Measurements from ENCODE around the gene GAREM1. TPM values are rescaled to one million over a fixed set of nuclear protein-coding genes. Genes with fewer than 3 reads are reported as not detected.

GAREM1 gene
- total RNA-seq, 1 experiment from 2014 or later: 11.1 TPM

- H4K20me1 ChIP-seq (ENCODE audit: insufficient read depth): no peaks in the 10 kb centered on the region
- H3K27ac ChIP-seq (ENCODE audit: low read depth, low read length): no peak overlapping the region
- H3K4me2 ChIP-seq (ENCODE audit: low read length): no peak overlapping the region
- H3K9ac ChIP-seq (ENCODE audit: low read length): no peak overlapping the region
- H3K36me3 ChIP-seq (ENCODE audit: control insufficient read depth in 1 of 2, insufficient read depth in 2 of 2, low read length in 2 of 2): no peaks in the 10 kb centered on the region
- DNase-seq (ENCODE audit: low read depth, low spot score) (no peak), ATAC-seq (no peak)
- no peak for TF ChIP-seq ZBTB33 (IDR thresholded peaks at IDR 0.05; ENCODE audit: extremely low read depth, insufficient replicate concordance, low read length)
- no peak for TF ChIP-seq SIN3A (IDR thresholded peaks at IDR 0.05; ENCODE audit: low read depth)
- no peak for TF ChIP-seq EZH2phosphoT487 (IDR thresholded peaks at IDR 0.05; ENCODE audit: borderline replicate concordance)
- TF ChIP-seq POLR2AphosphoS5 (IDR thresholded peaks at IDR 0.05; ENCODE audit: low read depth, low read length): no peak
- no peak for TF ChIP-seq FOSL1 (IDR thresholded peaks at IDR 0.05; ENCODE audit: low read depth)
- TF ChIP-seq MAX (IDR thresholded peaks at IDR 0.05): no peak
- TF ChIP-seq YY1 (IDR thresholded peaks at IDR 0.05; ENCODE audit: extremely low read depth, insufficient replicate concordance, low read depth, low read length): no peak
- TF ChIP-seq CBX3 (IDR thresholded peaks at IDR 0.05; ENCODE audit: low read depth): no peak
- TF ChIP-seq TCF7L2 (IDR thresholded peaks at IDR 0.05; ENCODE audit: borderline replicate concordance, extremely low read depth, insufficient read depth, insufficient read length): no peak
- TF ChIP-seq ELF1 (IDR thresholded peaks at IDR 0.05; ENCODE audit: borderline replicate concordance, low read depth): no peak
- no peak for TF ChIP-seq ZNF274 (IDR thresholded peaks at IDR 0.05; ENCODE audit: low read depth, low read length)
- TF ChIP-seq POLR2A (IDR thresholded peaks at IDR 0.05; ENCODE audit: borderline replicate concordance, extremely low read depth, insufficient read depth, insufficient read length): no peak
- no peak for TF ChIP-seq SP1 (IDR thresholded peaks at IDR 0.05; ENCODE audit: low read depth)
- no peak for TF ChIP-seq ZFX (IDR thresholded peaks at IDR 0.05)
- TF ChIP-seq JUND (IDR thresholded peaks at IDR 0.05): no peak
- no peak for TF ChIP-seq REST (IDR thresholded peaks at IDR 0.05; ENCODE audit: low read depth)
- no peaks in the 10 kb centered on the region for H3K9me3 ChIP-seq (ENCODE audit: control insufficient read depth in 1 of 2, insufficient read depth in 1 of 2, low read depth in 1 of 2, low read length in 2 of 2)
- intact Hi-C loops (cut with micrococcal nuclease): no loop called here
- H3K4me1 ChIP-seq (ENCODE audit: control insufficient read depth in 1 of 2, insufficient read depth in 2 of 2, low read length in 2 of 2): peaks cover 1 to 8% of the 10 kb centered on the region in 2 experiments; a peak in 3 of 4 replicates
- ChIA-PET RAD21 (ENCODE audit: low non-redundant PET in 1 of 2, low total read pairs in 2 of 2, uncharacterized antibody in 2 of 2, unreplicated experiment in 2 of 2) (no interaction called here), POLR2A (interaction anchor here (1.6 kb wide), 1 partner anchor 167 kb away, joined by 3 read pairs; the partner anchor contains the start of gene GAREM1), CTCF (no interaction called here)
- H3K27me3 ChIP-seq (ENCODE audit: insufficient read depth, low read length): no peaks in the 10 kb centered on the region
- no peak overlapping the region for H3K4me3 ChIP-seq (replicated peaks in 1 of 2; ENCODE audit: low read depth in 1 of 2, low read length in 2 of 2)
- no peak overlapping the region for H2AFZ ChIP-seq (ENCODE audit: low read depth, low read length, poor library complexity, severe bottlenecking)
- BruUV-seq (replicated peaks): no TSS peak
- H3K79me2 ChIP-seq (ENCODE audit: insufficient read depth, low read length): no peaks in the 10 kb centered on the region
- no peaks in the 10 kb centered on the region for H3K9me2 ChIP-seq (ENCODE audit: insufficient read depth)
Observed at GRCh38 chr18:32303400-32303799, 167.3 kb downstream of the GAREM1 start.

Measured in HCT116 (cell line).